ENCODE data around the gene PDHB.

Gene PDHB

DNA sequence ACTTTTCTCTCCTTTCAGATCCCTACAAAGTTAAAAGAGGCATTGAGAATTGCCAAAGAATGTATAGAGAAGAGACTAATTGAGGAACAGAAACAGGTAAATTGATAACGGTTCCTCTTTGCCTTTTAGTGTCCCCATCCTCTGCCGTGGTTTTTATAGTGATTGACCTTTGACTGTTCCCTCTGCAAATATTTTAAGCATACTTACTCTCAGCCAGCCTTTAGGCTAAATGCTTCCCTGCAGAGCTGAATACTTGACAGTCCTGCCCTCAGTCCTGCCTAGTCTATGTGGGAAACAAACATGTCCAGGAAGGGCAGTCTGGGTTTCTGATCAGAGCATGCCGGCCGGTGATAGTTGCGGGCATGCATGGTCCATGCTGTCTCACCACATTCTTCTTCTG lies 24.7 kb downstream of the PDHB start:
- H3K4me1 ChIP-seq (ENCODE audit: control extremely low read depth in 1 of 4, control insufficient read depth in 4 of 4, insufficient read depth in 4 of 4, low read length in 3 of 4) = no peaks in the 10 kb centered on the region
- CTCF ChIA-PET = interaction anchor here (1.0 to 2.2 kb wide), 8 partner anchors 9 to 101 kb away, joined by 3 to 7 read pairs (median 3); no protein-coding TSS in a partner anchor
- H3K9me3 ChIP-seq (ENCODE audit: control extremely low read depth in 1 of 5, control insufficient read depth in 4 of 5, insufficient read depth in 2 of 5, low read depth in 1 of 5, low read length in 4 of 5) = no peaks in the 10 kb centered on the region
- DNase-seq = no peak
- no peak overlapping the region for H3K27ac ChIP-seq (ENCODE audit: insufficient read depth in 1 of 2, low read depth in 1 of 2, low read length in 2 of 2, poor library complexity in 1 of 2, severe bottlenecking in 2 of 2)
- H3K27me3 ChIP-seq (replicated peaks in 2 of 5; ENCODE audit: control insufficient read depth in 4 of 5, insufficient read depth in 5 of 5, low read length in 4 of 5) = no peaks in the 10 kb centered on the region
- peaks cover 13 to 60% (median 42%) of the 10 kb centered on the region in 4 experiments for H3K36me3 ChIP-seq (ENCODE audit: control insufficient read depth in 4 of 4, insufficient read depth in 4 of 4, low read length in 3 of 4)
- POLR2A ChIA-PET = no interaction called here
- WGBS (ENCODE audit: insufficient coverage) = 87% methylated on average over 5 of the region's 5 CpGs
- no peak overlapping the region for H3K4me3 ChIP-seq (ENCODE audit: control insufficient read depth in 1 of 7, extremely low read depth in 1 of 7, insufficient read depth in 4 of 7, low read depth in 2 of 7, low read length in 6 of 7)

DNA sequence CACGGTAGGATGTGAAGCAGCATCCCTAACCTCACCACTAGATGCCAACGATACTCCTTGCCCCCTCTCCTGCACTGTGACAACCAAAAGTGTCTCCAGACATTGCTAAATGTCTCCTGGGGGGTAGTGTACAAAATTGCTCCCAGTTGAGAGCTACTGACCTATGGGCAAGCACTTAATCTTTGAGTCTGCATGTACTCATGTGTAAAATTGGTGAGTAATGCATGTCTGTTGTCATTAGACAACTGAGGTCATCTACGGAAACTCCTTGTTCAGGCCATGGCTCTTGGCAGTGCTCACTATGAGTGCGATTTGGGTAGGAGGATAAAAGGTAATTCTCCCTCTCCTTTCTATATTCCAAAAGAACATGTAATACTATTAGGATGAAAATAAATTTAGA lies 29.2 kb downstream of the PDHB start:
- Histone ChIP-seq H3K36me3 (ENCODE audit: control insufficient read depth in 4 of 4, insufficient read depth in 4 of 4, low read length in 3 of 4) (peaks cover 10 to 52% (median 28%) of the 10 kb centered on the region in 4 experiments), H3K4me1 (ENCODE audit: control extremely low read depth in 1 of 4, control insufficient read depth in 4 of 4, insufficient read depth in 4 of 4, low read length in 3 of 4) (no peaks in the 10 kb centered on the region), H3K27me3 (replicated peaks in 2 of 5; ENCODE audit: control insufficient read depth in 4 of 5, insufficient read depth in 5 of 5, low read length in 4 of 5) (no peaks in the 10 kb centered on the region), H3K27ac (ENCODE audit: insufficient read depth in 1 of 2, low read depth in 1 of 2, low read length in 2 of 2, poor library complexity in 1 of 2, severe bottlenecking in 2 of 2) (no peak overlapping the region), H3K9me3 (ENCODE audit: control extremely low read depth in 1 of 5, control insufficient read depth in 4 of 5, insufficient read depth in 2 of 5, low read depth in 1 of 5, low read length in 4 of 5) (no peaks in the 10 kb centered on the region), H3K4me3 (ENCODE audit: control insufficient read depth in 1 of 7, extremely low read depth in 1 of 7, insufficient read depth in 4 of 7, low read depth in 2 of 7, low read length in 6 of 7) (no peak overlapping the region)
- no CpG with 5 or more reads among the region's 4 CpGs for WGBS (ENCODE audit: insufficient coverage)
- ChIA-PET POLR2A (no interaction called here), CTCF (interaction anchor here (0.6 to 2.0 kb wide), 9 partner anchors 9 to 225 kb away, joined by 3 to 11 read pairs (median 3); no protein-coding TSS in a partner anchor)
- no peak for DNase-seq

DNA sequence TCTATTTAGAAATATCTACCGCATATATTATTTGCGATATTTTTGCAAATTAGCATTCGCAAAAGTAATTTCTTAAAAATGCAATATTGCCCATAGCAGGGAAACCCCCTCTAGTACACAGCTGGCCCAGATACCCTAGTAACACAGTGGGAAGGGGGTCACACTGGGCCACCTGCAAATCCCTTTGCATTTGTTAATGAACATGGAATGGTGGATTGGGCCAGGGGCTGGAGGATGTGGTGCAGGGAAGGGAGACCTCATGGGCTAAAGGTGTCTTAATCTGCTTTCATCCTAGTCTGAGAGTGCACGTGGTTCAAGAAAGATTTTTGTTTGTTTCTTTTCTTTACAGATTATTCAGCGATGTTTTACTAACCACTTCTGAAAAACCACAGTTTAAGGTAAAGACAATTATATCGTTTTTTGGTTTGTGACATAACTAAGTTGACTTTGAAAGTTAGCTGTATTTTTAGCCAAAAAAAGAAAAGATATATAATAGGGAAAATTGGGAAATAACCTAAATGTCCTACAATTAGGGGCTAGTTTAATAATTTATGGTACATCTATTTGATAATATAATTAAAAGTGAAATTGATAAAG lies 30.0 kb downstream of the PDHB start:
- Histone ChIP-seq H3K27me3 (replicated peaks in 2 of 5; ENCODE audit: control insufficient read depth in 4 of 5, insufficient read depth in 5 of 5, low read length in 4 of 5) (no peaks in the 10 kb centered on the region), H3K4me1 (ENCODE audit: control extremely low read depth in 1 of 4, control insufficient read depth in 4 of 4, insufficient read depth in 4 of 4, low read length in 3 of 4) (no peaks in the 10 kb centered on the region), H3K9me3 (ENCODE audit: control extremely low read depth in 1 of 5, control insufficient read depth in 4 of 5, insufficient read depth in 2 of 5, low read depth in 1 of 5, low read length in 4 of 5) (no peaks in the 10 kb centered on the region), H3K36me3 (ENCODE audit: control insufficient read depth in 4 of 4, insufficient read depth in 4 of 4, low read length in 3 of 4) (peaks cover 11 to 52% (median 28%) of the 10 kb centered on the region in 4 experiments), H3K4me3 (ENCODE audit: control insufficient read depth in 1 of 7, extremely low read depth in 1 of 7, insufficient read depth in 4 of 7, low read depth in 2 of 7, low read length in 6 of 7) (no peak overlapping the region), H3K27ac (ENCODE audit: insufficient read depth in 1 of 2, low read depth in 1 of 2, low read length in 2 of 2, poor library complexity in 1 of 2, severe bottlenecking in 2 of 2) (no peak overlapping the region)
- DNase-seq = no peak
- 90% methylated on average over 2 of the region's 6 CpGs for WGBS (ENCODE audit: insufficient coverage)
- CTCF ChIA-PET = interaction anchor here (0.7 to 2.0 kb wide), 9 partner anchors 10 to 95 kb away, joined by 3 to 11 read pairs (median 3); no protein-coding TSS in a partner anchor
- POLR2A ChIA-PET = no interaction called here

DNA sequence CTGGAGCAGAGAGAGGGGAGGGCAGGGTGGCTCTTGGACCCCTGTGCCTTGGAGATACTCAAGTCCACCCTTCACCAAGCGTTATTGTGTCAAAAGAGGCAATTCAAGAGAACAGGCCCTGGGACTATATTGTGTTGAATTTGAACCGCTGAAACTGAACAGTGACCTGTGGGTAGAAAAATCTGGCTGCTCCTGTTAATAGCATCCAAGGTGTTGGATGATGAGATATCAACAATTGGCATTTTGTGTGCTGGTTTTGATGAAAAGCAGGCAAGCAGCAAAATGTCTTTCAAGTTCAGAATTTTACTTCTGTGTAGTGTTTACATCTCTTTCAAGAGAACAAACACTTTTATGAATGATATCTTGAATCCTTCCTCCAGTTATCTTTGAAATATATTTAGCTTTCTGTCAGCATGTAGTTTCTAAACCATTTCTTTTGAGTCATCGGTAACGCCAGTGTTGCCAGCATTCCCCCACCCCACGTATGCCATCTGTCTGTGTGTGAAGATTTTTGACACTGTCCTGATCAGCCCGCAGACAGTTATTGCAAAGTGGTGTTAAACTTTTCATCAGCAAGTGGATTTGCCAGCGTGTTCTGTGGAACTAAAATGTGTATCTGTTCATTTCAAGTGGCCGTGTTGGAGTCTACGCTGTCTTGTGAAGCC lies 34.8 kb downstream of the PDHB start:
- no peak for DNase-seq
- Histone ChIP-seq H3K27me3 (replicated peaks in 2 of 5; ENCODE audit: control insufficient read depth in 4 of 5, insufficient read depth in 5 of 5, low read length in 4 of 5) (no peaks in the 10 kb centered on the region), H3K27ac (ENCODE audit: insufficient read depth in 1 of 2, low read depth in 1 of 2, low read length in 2 of 2, poor library complexity in 1 of 2, severe bottlenecking in 2 of 2) (no peak overlapping the region), H3K9me3 (ENCODE audit: control extremely low read depth in 1 of 5, control insufficient read depth in 4 of 5, insufficient read depth in 2 of 5, low read depth in 1 of 5, low read length in 4 of 5) (no peaks in the 10 kb centered on the region), H3K4me3 (ENCODE audit: control insufficient read depth in 1 of 7, extremely low read depth in 1 of 7, insufficient read depth in 4 of 7, low read depth in 2 of 7, low read length in 6 of 7) (no peak overlapping the region), H3K36me3 (ENCODE audit: control insufficient read depth in 4 of 4, insufficient read depth in 4 of 4, low read length in 3 of 4) (peaks cover 22 to 81% (median 47%) of the 10 kb centered on the region in 4 experiments), H3K4me1 (ENCODE audit: control extremely low read depth in 1 of 4, control insufficient read depth in 4 of 4, insufficient read depth in 4 of 4, low read length in 3 of 4) (no peaks in the 10 kb centered on the region)
- over 99% methylated on average over 9 of the region's 9 CpGs for WGBS (ENCODE audit: insufficient coverage)
- POLR2A ChIA-PET = interaction anchor here (0.6 kb wide), 1 partner anchor 10 kb away, joined by 4 read pairs; no protein-coding TSS in a partner anchor
- CTCF ChIA-PET = interaction anchor here (0.9 to 4.9 kb wide), 5 partner anchors 9 to 49 kb away, joined by 3 to 28 read pairs (median 7); no protein-coding TSS in a partner anchor

DNA sequence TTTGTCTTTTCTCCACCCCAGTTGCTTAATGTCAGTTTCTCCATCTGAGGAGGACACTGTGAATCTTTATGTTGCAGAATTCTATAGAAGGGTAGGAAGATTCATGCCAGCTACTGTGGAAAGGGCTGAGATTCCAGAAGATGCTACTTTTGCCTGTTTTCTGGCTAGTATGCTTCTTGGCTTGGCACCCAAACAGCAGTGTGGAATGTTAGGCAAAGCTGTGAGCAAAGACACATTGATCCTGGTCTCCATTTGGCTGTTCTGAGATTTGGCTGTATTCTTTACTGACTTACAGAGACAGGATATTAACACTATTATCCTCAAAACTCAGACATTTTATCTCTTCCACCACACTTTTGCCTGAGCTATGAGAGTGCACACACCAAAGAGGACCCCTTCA lies 39.3 kb downstream of the PDHB start:
- no peak overlapping the region for H3K27ac ChIP-seq (ENCODE audit: insufficient read depth in 1 of 2, low read depth in 1 of 2, low read length in 2 of 2, poor library complexity in 1 of 2, severe bottlenecking in 2 of 2)
- CTCF ChIA-PET = interaction anchor here (0.9 to 2.0 kb wide), 7 partner anchors 8 to 87 kb away, joined by 3 to 8 read pairs (median 4); partner anchors contain the start of genes HTD2 and PXK
- H3K4me1 ChIP-seq (ENCODE audit: control extremely low read depth in 1 of 4, control insufficient read depth in 4 of 4, insufficient read depth in 4 of 4, low read length in 3 of 4) = peaks cover 0 to 1% (median 0%) of the 10 kb centered on the region in 4 experiments
- peaks cover 18 to 74% (median 37%) of the 10 kb centered on the region in 4 experiments for H3K36me3 ChIP-seq (ENCODE audit: control insufficient read depth in 4 of 4, insufficient read depth in 4 of 4, low read length in 3 of 4)
- H3K9me3 ChIP-seq (ENCODE audit: control extremely low read depth in 1 of 5, control insufficient read depth in 4 of 5, insufficient read depth in 2 of 5, low read depth in 1 of 5, low read length in 4 of 5) = no peaks in the 10 kb centered on the region
- no peak overlapping the region for H3K4me3 ChIP-seq (ENCODE audit: control insufficient read depth in 1 of 7, extremely low read depth in 1 of 7, insufficient read depth in 4 of 7, low read depth in 2 of 7, low read length in 6 of 7)
- DNase-seq = no peak
- POLR2A ChIA-PET = no interaction called here
- no peaks in the 10 kb centered on the region for H3K27me3 ChIP-seq (replicated peaks in 2 of 5; ENCODE audit: control insufficient read depth in 4 of 5, insufficient read depth in 5 of 5, low read length in 4 of 5)

DNA sequence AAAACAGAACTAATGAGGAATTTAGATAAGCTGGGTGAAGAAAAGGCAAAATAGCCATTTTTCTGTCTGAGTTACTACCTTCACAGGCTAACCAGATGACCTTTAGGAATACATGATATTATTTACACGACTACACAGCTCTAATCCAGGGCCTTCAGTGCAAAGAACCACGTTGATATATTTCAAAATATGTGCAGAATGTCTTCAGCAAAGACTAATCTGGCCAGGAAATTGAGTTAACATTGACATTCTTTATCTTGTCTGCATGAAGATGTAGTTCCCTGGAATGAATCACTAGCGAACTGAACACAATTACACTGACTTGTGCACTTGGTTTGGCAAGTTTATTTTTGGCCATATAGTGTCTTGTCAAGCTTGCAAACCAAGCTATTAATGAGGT lies 41.5 kb downstream of the PDHB start:
- CTCF ChIA-PET = interaction anchor here (0.6 to 1.8 kb wide), 8 partner anchors 9 to 371 kb away, joined by 3 to 4 read pairs (median 3); partner anchors contain the start of genes HTD2 and RPP14
- Histone ChIP-seq H3K36me3 (ENCODE audit: control insufficient read depth in 4 of 4, insufficient read depth in 4 of 4, low read length in 3 of 4) (peaks cover 12 to 62% (median 23%) of the 10 kb centered on the region in 4 experiments), H3K9me3 (ENCODE audit: control extremely low read depth in 1 of 5, control insufficient read depth in 4 of 5, insufficient read depth in 2 of 5, low read depth in 1 of 5, low read length in 4 of 5) (no peaks in the 10 kb centered on the region), H3K4me3 (ENCODE audit: control insufficient read depth in 1 of 7, extremely low read depth in 1 of 7, insufficient read depth in 4 of 7, low read depth in 2 of 7, low read length in 6 of 7) (no peak overlapping the region), H3K27ac (ENCODE audit: insufficient read depth in 1 of 2, low read depth in 1 of 2, low read length in 2 of 2, poor library complexity in 1 of 2, severe bottlenecking in 2 of 2) (no peak overlapping the region), H3K27me3 (replicated peaks in 2 of 5; ENCODE audit: control insufficient read depth in 4 of 5, insufficient read depth in 5 of 5, low read length in 4 of 5) (no peaks in the 10 kb centered on the region), H3K4me1 (ENCODE audit: control extremely low read depth in 1 of 4, control insufficient read depth in 4 of 4, insufficient read depth in 4 of 4, low read length in 3 of 4) (peaks cover 5 to 19% (median 9%) of the 10 kb centered on the region in 4 experiments)
- no peak for DNase-seq
- 80% methylated on average over 1 of the region's 3 CpGs for WGBS (ENCODE audit: insufficient coverage)
- POLR2A ChIA-PET = no interaction called here

All from common myeloid progenitor, CD34-positive (primary cell).